Neural cell (in vitro differentiated cells): ENCODE measurements around the gene ANGPTL7. TPM values are rescaled to one million over a fixed set of nuclear protein-coding genes. Genes with fewer than 3 reads are reported as not detected.

Experiments used
- H2AFZ ChIP-seq: fragments of 200-600, 300-800 bp; sonication (generic), shearing (Covaris generic); 2 replicates; pipeline ENCODE4 v1.6.0; 2014; ENCODE audit warnings: low read depth, mild to moderate bottlenecking, antibody characterized with exemption, low read length, moderate library complexity
- H3F3A ChIP-seq: fragments of 200-600 bp; shearing (Covaris generic); 2 replicates; pipeline ENCODE4 v1.6.1; 2016; ENCODE audit warnings: mild to moderate bottlenecking, moderate library complexity, mixed read lengths, antibody characterized with exemption, low read length; ENCODE audit not compliant: insufficient read depth, poor library complexity, severe bottlenecking
- H3K27ac ChIP-seq: fragments of 200-600, 300-800 bp; sonication (generic), shearing (Covaris generic); 2 replicates; pipeline ENCODE4 v1.5.1; 2014; ENCODE audit warnings: mild to moderate bottlenecking, low read length, moderate library complexity
- H3K27me3 ChIP-seq: fragments of 300-800, 200-600 bp; sonication (generic), shearing (Covaris generic); 2 replicates; pipeline ENCODE4 v1.6.0; 2014; ENCODE audit warnings: mild to moderate bottlenecking, low read depth, low read length, moderate library complexity; ENCODE audit not compliant: insufficient read depth
- H3K36me3 ChIP-seq: fragments of 300-800, 200-600 bp; sonication (generic), shearing (Covaris generic); 2 replicates; pipeline ENCODE4 v1.5.1; 2014; ENCODE audit warnings: mild to moderate bottlenecking, antibody characterized with exemption, low read length, moderate library complexity; ENCODE audit not compliant: insufficient read depth
- H3K4me2 ChIP-seq: fragments of 300-800, 200-600 bp; sonication (generic), shearing (Covaris generic); 2 replicates; pipeline ENCODE4 v1.6.0; 2014; ENCODE audit warnings: mild to moderate bottlenecking, low read length
- H3K4me3 ChIP-seq: fragments of 300-800, 200-600 bp; sonication (generic), shearing (Covaris generic); 2 replicates; pipeline ENCODE4 v1.5.1; 2014; ENCODE audit warnings: mild to moderate bottlenecking, low read length, moderate library complexity
- H3K79me2 ChIP-seq: fragments of 200-600 bp; shearing (Covaris generic); replicated peaks from 2 replicates; pipeline ENCODE4 v1.6.0; 2014; ENCODE audit warnings: mild to moderate bottlenecking, low read length, moderate library complexity; ENCODE audit not compliant: insufficient read depth
- H3K9ac ChIP-seq: fragments of 300-800, 200-600 bp; sonication (generic), shearing (Covaris generic); 2 replicates; pipeline ENCODE4 v1.6.1; 2016; ENCODE audit warnings: mild to moderate bottlenecking, low read length, mixed read lengths
- H3K9me2 ChIP-seq: fragments of 200-600 bp; shearing (Covaris generic); 2 replicates; pipeline ENCODE4 v1.6.1; 2016; ENCODE audit warnings: mild to moderate bottlenecking, low read length, mixed read lengths; ENCODE audit not compliant: insufficient read depth
- H3K9me3 ChIP-seq: fragments of 200-600, 300-800 bp; sonication (generic), shearing (Covaris generic); 2 replicates; pipeline ENCODE4 v1.6.1; 2016; ENCODE audit warnings: mild to moderate bottlenecking, mixed run types, low read length, moderate library complexity, mixed read lengths
- H4K20me1 ChIP-seq: fragments of 200-600 bp; shearing (Covaris generic); 2 replicates; pipeline ENCODE4 v1.6.1; 2016; ENCODE audit warnings: mild to moderate bottlenecking, mixed run types; ENCODE audit not compliant: insufficient read depth
- EP300 ChIP-seq: fragments of 450-650 bp; conservative IDR thresholded peaks from 2 replicates; pipeline ENCODE4 v1.6.1; 2014; ENCODE audit warnings: antibody characterized with exemption, mild to moderate bottlenecking, moderate library complexity; ENCODE audit not compliant: poor library complexity, severe bottlenecking
- EZH2 ChIP-seq: fragments of 200-600, 300-800 bp; shearing (Covaris generic), sonication (generic); IDR thresholded peaks from 2 replicates; pipeline ENCODE4 v1.6.1; 2014; ENCODE audit warnings: antibody characterized with exemption, low read length, borderline replicate concordance, mild to moderate bottlenecking; ENCODE audit not compliant: insufficient read depth, poor library complexity, severe bottlenecking
- MXI1 ChIP-seq: fragments of 450-650 bp; conservative IDR thresholded peaks from 2 replicates; pipeline ENCODE4 v1.6.1; 2014; ENCODE audit warnings: antibody characterized with exemption, mild to moderate bottlenecking; ENCODE audit not compliant: poor library complexity, severe bottlenecking
- POLR2AphosphoS5 ChIP-seq: IDR thresholded peaks from 2 replicates; pipeline ENCODE4 v1.6.1; 2012
- RAD21 ChIP-seq: fragments of 450-650 bp; conservative IDR thresholded peaks from 2 replicates; pipeline ENCODE4 v1.6.1; 2014; ENCODE audit warnings: antibody characterized with exemption, mild to moderate bottlenecking, moderate library complexity
- SMC3 ChIP-seq: fragments of 450-650 bp; conservative IDR thresholded peaks from 2 replicates; pipeline ENCODE4 v1.6.1; 2014; ENCODE audit warnings: antibody characterized with exemption, mild to moderate bottlenecking, moderate library complexity; ENCODE audit not compliant: poor library complexity
- TAF1 ChIP-seq: IDR thresholded peaks from 2 replicates; pipeline ENCODE4 v1.6.1; 2012; ENCODE audit warnings: low read depth
- polyA plus RNA-seq: library from polyadenylated mRNA; depleted of rRNA; stranded (reverse); fragments of >200 nt; gene quantifications from 2 replicates; pipeline ENCODE4 v1.2.3, GENCODE V29; 2014
- TF ChIP-seq, protein P1 (sequence below): IDR thresholded peaks from 2 replicates; pipeline ENCODE4 v1.6.1; 2012; ENCODE audit warnings: borderline replicate concordance
- TF ChIP-seq, protein P2 (sequence below): fragments of 450-650 bp; IDR thresholded peaks from 2 replicates; pipeline ENCODE4 v1.5.1; 2014; ENCODE audit warnings: antibody characterized with exemption, mild to moderate bottlenecking, moderate library complexity; ENCODE audit not compliant: poor library complexity, severe bottlenecking

The ANGPTL7 gene
- polyA plus RNA-seq, 1 donor from 2014 or later: not detected

DNA sequence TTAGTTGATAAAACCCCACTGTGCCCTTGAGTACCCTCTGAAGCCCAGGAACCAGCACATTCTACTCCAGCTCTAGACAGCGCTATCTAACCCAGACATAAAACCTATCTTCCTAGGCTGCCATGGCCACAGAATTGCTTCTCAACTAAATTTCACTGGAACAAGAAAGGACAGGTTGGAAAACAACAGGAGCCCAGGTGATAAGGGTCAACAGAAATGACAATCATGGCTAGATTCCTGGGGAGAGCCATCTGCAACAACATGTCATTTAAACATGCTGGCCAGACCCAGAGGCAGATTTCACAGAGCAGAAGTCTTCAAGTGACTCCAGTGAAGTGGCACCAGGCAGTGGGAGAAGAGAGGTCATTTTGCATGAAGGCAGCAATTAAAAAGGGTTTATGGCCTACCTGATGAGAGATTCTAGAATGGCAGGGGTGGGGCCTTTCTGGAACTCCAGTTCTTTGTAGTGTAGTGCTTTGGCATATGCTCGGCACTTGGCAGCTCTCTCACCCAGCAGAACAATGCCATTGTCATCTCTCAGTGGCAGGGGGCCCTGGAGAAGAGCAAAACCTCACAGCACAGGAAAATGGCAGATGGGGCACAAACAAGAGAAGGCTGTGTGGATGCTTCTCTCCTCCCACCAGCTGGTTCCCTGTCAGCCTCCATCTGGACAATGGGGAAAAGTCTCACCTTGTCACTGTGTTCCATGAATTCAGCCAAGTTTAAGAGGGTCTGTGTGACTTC is 9.9 kb downstream of the ANGPTL7 start:
- Histone ChIP-seq H3K9me3 (no peaks in the 10 kb centered on the region), H3K79me2 (no peaks in the 10 kb centered on the region), H4K20me1 (no peaks in the 10 kb centered on the region), H3K27ac (no peak overlapping the region), H2AFZ (no peak overlapping the region), H3K4me2 (no peak overlapping the region), H3K9ac (no peak overlapping the region), H3K9me2 (no peaks in the 10 kb centered on the region), H3F3A (no peaks in the 10 kb centered on the region), H3K36me3 (peaks cover 11% of the 10 kb centered on the region), H3K27me3 (no peaks in the 10 kb centered on the region), H3K4me3 (no peak overlapping the region)
- TF ChIP-seq EP300 (no peak), SMC3 (no peak), POLR2AphosphoS5 (no peak), MXI1 (no peak), RAD21 (no peak), TAF1 (no peak), EZH2 (no peak)
- TF ChIP-seq, protein P1, sequence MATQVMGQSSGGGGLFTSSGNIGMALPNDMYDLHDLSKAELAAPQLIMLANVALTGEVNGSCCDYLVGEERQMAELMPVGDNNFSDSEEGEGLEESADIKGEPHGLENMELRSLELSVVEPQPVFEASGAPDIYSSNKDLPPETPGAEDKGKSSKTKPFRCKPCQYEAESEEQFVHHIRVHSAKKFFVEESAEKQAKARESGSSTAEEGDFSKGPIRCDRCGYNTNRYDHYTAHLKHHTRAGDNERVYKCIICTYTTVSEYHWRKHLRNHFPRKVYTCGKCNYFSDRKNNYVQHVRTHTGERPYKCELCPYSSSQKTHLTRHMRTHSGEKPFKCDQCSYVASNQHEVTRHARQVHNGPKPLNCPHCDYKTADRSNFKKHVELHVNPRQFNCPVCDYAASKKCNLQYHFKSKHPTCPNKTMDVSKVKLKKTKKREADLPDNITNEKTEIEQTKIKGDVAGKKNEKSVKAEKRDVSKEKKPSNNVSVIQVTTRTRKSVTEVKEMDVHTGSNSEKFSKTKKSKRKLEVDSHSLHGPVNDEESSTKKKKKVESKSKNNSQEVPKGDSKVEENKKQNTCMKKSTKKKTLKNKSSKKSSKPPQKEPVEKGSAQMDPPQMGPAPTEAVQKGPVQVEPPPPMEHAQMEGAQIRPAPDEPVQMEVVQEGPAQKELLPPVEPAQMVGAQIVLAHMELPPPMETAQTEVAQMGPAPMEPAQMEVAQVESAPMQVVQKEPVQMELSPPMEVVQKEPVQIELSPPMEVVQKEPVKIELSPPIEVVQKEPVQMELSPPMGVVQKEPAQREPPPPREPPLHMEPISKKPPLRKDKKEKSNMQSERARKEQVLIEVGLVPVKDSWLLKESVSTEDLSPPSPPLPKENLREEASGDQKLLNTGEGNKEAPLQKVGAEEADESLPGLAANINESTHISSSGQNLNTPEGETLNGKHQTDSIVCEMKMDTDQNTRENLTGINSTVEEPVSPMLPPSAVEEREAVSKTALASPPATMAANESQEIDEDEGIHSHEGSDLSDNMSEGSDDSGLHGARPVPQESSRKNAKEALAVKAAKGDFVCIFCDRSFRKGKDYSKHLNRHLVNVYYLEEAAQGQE: no peak
- TF ChIP-seq, protein P2, sequence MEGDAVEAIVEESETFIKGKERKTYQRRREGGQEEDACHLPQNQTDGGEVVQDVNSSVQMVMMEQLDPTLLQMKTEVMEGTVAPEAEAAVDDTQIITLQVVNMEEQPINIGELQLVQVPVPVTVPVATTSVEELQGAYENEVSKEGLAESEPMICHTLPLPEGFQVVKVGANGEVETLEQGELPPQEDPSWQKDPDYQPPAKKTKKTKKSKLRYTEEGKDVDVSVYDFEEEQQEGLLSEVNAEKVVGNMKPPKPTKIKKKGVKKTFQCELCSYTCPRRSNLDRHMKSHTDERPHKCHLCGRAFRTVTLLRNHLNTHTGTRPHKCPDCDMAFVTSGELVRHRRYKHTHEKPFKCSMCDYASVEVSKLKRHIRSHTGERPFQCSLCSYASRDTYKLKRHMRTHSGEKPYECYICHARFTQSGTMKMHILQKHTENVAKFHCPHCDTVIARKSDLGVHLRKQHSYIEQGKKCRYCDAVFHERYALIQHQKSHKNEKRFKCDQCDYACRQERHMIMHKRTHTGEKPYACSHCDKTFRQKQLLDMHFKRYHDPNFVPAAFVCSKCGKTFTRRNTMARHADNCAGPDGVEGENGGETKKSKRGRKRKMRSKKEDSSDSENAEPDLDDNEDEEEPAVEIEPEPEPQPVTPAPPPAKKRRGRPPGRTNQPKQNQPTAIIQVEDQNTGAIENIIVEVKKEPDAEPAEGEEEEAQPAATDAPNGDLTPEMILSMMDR: no peak

DNA sequence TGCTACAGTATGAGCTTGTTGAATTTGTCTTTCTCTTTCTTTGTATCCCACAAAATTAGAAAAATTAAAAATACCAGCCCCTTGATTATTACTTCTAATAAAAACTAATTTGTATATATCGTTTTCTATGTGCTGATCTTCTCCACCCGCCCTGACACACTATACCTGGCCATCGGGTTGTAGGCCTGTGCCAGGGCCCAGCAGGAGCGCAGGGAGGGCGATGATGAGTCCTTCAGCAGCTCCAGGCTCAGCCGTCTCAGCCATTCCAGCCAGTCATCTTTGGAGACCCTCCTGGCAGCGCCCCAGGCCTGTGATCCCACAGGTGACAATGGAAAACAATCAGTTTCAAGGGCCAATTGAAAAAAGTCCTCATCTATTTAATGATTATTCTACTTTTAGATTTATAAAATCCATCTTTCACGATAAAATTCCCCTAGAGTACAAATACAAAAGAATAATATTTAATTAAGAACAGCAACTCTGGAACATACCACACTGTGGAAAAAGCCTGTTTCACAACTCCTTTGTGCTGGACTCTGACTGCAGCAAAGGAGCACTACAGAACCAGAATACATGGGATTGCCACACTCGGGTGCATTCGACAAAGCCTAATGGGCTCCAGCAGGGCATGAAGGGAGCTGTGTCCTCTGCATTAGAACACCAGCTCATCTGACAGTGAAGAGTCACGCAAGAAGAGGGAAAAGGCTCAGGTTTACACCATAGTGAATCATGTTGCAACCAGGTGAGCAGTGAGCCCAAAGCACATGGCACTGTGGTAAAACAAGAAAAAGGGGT is 15.4 kb downstream of the ANGPTL7 start:
- H3K9me3 ChIP-seq: no peaks in the 10 kb centered on the region
- H3F3A ChIP-seq: no peaks in the 10 kb centered on the region
- no peaks in the 10 kb centered on the region for H4K20me1 ChIP-seq
- no peak overlapping the region for H3K4me3 ChIP-seq
- TF ChIP-seq, protein P2: no peak
- TF ChIP-seq TAF1 (no peak), RAD21 (no peak), MXI1 (no peak), SMC3 (no peak), EZH2 (no peak), POLR2AphosphoS5 (no peak), EP300 (no peak)
- TF ChIP-seq, protein P1: no peak
- H3K27ac ChIP-seq: no peak overlapping the region
- H3K79me2 ChIP-seq: no peaks in the 10 kb centered on the region
- no peaks in the 10 kb centered on the region for H3K27me3 ChIP-seq
- no peak overlapping the region for H2AFZ ChIP-seq
- peaks cover 11% of the 10 kb centered on the region for H3K36me3 ChIP-seq
- no peaks in the 10 kb centered on the region for H3K9me2 ChIP-seq
- no peak overlapping the region for H3K9ac ChIP-seq
- H3K4me2 ChIP-seq: no peak overlapping the region
